ENCODE data around the gene PLAGL2.
"Not testable (repeated sequence)": the region's sequence is repeated elsewhere in the genome, so short reads cannot be mapped to it uniquely, and the experiment has no call there.

PLAGL2 gene

DNA sequence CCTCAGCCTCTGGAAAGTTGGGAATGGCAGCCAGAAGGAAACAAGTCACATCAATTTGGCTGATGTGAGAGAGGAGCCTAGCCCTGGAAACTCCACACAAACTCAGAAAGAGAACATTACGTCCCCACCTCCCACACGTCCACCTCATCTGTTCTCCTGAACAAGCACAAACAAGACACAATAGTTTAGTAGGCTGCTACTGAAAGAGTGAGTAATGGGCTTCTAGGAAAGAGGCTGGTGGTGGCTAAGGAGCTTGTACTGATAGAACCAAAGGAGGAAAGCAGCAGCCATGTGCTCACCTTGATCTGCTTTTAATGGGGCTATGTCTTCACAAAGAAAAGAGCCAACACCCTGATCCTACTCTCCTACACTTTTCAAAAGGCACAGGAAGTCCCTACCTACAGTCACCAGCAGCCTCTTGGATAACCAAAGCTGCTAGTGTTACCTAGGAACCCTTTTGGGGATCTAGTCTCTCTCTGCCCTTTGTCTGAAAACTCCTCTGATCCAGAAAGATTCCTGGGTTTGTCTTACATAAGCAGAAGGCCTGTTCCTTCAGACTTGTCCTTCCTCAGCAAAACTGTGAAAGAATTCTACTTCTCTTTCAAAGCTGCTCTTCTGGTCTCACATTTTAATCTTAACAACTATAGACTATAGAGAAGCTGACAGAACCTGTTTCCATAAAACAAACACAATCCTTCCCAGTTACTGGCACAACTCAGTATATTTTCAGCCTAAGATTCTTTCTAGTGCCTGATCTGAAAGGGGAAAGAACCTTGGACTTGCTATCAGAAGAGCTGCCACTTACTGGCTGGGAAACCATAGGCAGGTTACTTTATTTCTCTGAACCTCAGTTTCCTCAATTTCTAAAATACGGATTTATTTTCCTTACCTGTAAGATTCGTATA lies 3.1 kb downstream of the PLAGL2 start:
- no peak for DNase-seq

DNA sequence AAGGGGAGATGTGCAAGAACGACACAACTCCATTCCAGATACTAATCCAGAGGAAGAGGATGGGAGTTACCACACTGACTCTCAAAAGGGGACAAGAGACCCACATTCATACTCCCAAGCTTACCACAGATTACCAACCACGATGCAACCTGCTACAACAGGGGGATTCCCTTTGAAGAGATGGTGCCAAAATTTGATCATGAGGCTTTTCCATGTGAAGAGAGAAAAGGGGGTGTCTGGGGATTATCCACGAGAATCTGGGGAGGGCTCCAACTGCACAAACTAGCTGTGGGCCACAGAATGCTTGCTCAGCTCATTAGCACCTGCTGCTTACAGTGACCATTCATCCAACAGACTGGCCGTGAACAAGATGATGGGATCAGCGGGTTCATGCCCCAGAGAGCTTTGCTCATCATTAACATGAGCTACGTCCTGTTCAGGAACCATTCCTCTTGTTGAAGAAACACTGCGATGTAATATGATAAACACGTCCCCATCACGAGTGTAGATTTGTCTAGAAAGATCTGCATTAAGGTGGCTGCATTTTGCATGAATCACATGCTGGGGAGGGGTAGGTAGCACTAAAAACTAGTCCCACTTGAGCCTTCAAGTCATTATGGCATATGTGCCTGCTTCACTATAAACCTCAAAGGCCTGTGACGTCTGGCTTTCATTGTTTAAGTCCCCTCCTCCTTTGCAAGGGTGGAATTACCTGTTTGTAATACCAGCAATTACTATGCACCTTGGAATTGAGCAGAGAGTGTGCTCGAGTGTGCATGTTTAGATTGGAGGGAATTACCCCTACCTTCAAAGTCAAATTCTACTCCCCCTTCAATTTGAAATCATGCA lies 4.0 kb downstream of the PLAGL2 start:
- no peak for DNase-seq

DNA sequence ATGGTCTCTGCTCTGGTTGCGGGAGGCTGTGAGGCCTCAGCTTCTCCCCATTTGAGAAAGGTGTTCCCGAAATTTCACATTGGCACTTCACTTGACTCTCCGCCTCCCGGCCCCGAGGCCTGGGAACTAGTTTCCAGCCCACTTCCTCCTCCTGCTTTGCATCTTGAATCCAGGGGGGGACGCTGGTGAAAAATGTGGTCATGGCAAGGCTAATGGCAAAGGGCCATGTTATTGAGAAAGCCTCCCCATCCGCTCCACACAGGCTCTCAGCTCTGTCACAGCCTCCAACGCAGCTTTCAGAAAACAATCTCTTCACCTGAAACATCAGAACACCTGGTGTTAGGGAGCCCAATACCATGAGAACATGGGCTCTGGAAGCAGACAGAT lies 5.6 kb downstream of the PLAGL2 start:
- no peak for DNase-seq

GRCh38 chr20:32201296-32201976 lies 6.1 kb downstream of the PLAGL2 start:
- peak; percentile 47 for DNase-seq

- DNase-seq = no peak
Observed at GRCh38 chr20:32199006-32199405, 8.5 kb downstream of the PLAGL2 start.

DNA sequence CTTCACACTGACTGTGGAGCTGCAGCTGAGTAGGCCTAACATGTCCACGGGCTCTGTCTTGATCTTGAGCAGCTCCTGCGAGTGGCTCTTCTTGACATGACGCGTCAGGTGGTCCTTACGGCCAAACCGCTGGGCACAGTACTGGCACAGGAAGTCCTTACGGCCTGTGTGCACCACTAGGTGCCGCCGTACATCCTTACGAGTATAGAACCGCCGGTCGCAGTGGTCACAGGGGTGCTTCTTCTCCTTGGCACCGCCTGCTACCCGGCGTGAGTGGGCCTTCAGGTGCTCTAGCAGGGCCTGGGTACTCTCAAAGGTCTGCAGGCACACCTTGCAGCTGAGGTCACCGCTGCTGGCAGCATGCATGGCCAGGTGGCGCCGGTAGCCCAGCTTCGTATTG lies 10.4 kb downstream of the PLAGL2 start:
- DNase-seq = not testable (repeated sequence)

- DNase-seq = not testable (repeated sequence)
Observed at GRCh38 chr20:32196613-32197012, 10.9 kb downstream of the PLAGL2 start.

DNA sequence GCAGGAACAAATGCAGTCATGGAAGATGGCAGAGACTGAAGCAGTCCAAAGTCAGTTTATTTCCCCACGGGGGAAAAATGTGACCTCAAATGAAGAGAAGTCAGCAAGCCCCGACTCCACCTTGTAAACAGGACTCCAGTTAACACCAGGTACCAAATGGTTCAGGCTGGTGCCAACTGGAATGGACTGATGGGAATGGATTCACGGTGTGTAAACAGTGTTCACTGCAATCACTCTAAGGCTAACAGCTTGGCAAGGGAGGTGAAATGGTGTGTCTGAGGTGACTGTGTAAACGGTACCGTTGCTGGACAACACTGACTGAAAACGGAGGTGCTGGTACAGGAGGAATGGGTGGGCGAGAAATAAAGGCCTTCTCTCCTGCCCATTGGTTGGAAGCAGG lies 12.0 kb downstream of the PLAGL2 start:
- no peak for DNase-seq

DNA sequence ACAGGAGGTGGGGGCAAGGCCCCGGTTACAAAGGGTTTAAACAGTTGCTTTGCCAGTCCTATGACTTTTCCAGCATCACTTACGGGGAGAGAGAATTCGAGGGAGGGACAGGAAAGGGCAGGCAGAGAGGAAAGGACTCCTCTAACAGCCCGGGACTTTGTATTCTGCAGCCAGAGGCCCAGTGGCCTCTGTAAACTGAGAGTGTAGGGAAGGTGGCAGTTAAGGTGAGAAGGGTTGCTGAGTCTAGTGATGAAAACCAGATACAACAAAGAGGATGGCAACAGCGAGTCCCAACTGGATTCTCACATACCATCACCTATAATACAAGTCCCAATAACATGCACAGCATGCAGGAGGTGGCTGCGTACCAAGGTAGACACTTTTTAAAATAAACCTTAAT lies 13.5 kb downstream of the PLAGL2 start:
- no peak for DNase-seq

DNA sequence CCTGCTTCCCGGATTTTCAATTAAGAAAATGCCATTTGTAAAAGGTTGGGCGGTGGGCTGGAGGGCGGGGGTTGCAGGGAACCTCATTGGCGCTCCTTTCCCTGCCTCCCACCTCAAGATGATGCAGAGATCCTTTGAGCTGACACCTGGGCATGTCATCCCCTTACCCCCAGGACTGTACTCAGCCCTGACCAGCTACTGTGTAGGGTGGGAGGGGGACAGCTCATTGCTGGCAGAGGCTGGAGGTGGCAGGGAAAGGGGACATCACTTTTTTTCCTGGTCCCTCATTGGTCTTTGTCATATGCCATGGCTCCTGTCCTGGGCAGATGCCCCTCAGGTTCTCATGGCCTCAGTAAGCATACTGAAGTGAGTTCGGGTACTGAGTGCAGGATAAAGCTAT lies 14.2 kb downstream of the PLAGL2 start:
- DNase-seq = not testable (repeated sequence)

- DNase-seq = no peak
Observed at GRCh38 chr20:32192698-32193097, 14.8 kb downstream of the PLAGL2 start.

GRCh38 chr20:32191873-32192272 lies 15.7 kb downstream of the PLAGL2 start:
- DNase-seq = no peak

GRCh38 chr20:32191422-32191821 lies 16.1 kb downstream of the PLAGL2 start:
- DNase-seq = no peak

- no peak for DNase-seq
Observed at GRCh38 chr20:32190616-32191415, 16.7 kb downstream of the PLAGL2 start.

GRCh38 chr20:32189691-32190615 lies 17.6 kb downstream of the PLAGL2 start:
- peak; percentile 42 for DNase-seq

DNA sequence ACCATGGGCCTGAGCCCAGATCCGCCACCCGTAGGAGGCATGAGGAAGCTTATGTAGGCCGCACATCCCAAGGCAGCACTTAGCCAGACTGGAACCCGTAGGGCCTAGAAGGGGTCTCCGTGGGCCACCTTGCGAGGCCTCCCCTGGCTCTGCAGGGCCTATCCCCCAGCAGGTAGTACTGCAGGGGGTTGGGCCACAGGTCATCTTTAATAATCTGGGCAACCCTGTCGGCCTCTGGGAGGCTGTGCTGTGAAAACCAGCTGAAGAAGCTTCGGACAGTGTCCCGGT lies 18.5 kb downstream of the PLAGL2 start:
- no peak for DNase-seq

DNA sequence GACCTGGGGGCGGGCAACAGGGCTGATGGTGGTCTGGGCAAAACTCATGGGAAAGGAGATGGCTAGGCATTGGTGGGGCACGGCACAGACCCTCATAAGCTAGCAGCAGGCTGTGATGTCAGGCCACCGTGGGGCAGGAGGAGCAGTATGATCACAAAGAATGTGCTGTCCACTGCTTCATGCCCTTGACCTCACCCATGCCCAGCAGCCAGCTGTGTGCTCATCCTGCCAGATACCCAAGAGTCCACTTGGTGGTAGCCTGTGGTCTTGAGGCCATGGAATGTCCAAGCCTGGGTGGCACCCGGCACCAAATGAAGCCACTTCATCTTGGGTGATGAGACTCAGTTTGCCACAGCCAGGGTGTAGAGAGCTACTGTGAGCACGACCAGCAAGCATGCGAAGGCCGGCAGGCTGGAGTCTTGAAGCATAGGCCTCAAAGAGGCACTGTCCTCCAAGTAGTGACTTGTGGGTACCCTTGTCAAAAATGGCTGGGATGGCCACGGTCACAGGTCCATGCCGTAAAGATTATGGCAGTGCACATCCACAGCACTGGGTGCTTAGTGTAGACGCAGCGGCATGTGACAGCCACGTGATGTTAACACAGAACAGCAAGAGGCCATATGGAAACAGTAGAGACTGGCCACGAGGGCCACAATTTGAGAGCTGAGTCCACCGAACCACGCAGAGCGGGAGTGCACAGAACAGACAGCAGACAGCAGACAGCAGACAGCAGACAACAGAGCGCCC lies 19.0 kb downstream of the PLAGL2 start:
- no peak for DNase-seq

DNA sequence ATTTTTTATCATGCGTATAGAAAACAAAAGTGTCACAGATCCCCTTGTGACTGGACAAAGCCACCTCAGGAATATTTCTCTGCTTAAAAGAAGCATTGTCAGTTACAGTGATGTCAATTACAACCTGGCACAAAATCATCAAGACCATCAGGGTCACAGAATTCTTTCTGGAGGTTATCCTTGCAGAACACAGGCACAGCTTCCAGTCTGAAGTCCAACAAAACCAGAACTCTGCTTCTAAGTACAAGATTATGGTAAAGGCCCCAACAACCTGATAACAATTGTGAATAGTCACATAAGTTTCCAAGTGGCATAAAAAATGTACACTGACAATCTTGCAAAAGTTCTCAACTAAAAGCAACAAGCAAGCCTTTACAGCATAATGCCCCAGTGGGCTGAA lies 21.0 kb downstream of the PLAGL2 start:
- DNase-seq = no peak

DNA sequence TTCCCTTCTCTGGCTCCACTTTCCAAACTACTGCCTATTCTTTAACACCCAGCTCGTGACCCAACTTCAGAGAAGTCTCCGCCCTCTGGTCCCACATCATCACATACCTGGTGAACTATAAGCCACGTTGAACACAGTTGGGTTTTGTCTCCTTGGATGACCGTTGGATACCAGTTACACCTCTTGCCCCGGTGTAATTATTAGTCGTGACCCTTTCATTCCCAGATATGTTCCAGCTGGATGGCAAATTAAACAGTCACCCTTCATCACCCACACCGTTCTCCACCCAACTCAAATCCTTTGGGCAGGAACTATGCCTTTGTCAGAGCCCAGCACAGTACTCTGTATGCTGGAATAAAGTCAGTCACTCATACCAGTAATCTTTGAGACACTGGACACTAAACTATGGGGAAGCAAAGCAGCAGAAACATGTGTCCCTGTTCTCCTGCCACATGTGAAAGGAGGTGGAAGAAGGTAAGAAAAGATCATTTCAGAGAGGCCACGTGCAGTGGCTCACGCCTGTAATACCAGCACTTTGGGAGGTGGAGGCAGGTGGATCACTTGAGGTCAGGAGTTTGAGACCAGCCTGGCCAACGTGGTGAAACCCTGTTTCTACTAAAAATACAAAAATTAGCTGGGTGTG lies 22.5 kb downstream of the PLAGL2 start:
- no peak for DNase-seq

Measured in fibroblast of skin of back (primary cell).